Adrenal gland (tissue), 5 donors: Measurements from ENCODE around the gene LMTK2.

ENCODE experiments used
- CTCF ChIP-seq, 6 experiments: fragments of 450-650 bp in 4 of 6; fragments of 200-600 bp in 2 of 6; sonication (generic) in 1 of 6; IDR thresholded peaks; 1 replicate in 5 of 6; 2 replicates in 1 of 6; pipeline versions ENCODE4 v1.5.1 to v1.8.0; 2016 to 2021; ENCODE audit warnings: antibody characterized with exemption in 6 of 6, mild to moderate bottlenecking in 2 of 6, moderate library complexity in 1 of 6
- POLR2A ChIP-seq, 2 donors: fragments of 450-650 bp; IDR thresholded peaks; one replicate each; pipeline ENCODE4 v1.6.1; 2017; ENCODE audit warnings: antibody characterized with exemption in 2 of 2, mild to moderate bottlenecking in 2 of 2, moderate library complexity in 1 of 2
- donor health status: DM: no; HTN: no; CAD: no.

DNA sequence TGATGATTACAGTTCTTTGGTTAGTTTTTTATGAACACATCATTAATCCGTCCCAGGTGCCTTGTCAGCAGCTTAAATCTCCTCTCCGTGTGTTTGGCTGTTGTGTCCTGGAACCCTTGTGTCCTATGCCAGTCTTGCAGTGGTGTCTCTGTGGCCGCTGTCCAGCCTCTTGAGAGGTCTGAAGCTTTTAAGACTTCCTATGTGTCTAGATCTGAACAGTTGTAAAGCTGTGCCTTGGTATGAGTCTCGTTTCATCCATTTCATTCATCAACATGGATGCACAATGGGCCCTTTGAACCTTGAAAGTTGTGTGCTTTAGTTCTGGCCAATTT is 16.7 kb downstream of the LMTK2 start:
- TF ChIP-seq POLR2A (IDR thresholded peaks at IDR 0.05): no peak
- TF ChIP-seq CTCF (IDR thresholded peaks at IDR 0.05): no peak
